Heart right ventricle (tissue), 16 donors: ENCODE measurements around the gene SLC25A1. TPM values are rescaled to one million over a fixed set of nuclear protein-coding genes. Genes with fewer than 3 reads are reported as not detected.

Experiments
- ATAC-seq, 8 donors: fragments of 200-7000 bp; cut with Tn5 transposase; one replicate each; pipeline ENCODE4 v1.9.1; 2020; ENCODE audit warnings: mild to moderate bottlenecking in 8 of 8, moderate library complexity in 8 of 8, moderate number of reproducible peaks in 1 of 8
- DNase-seq, 2 donors: peaks; one replicate each; pipeline ENCODE4 v3.0.0-alpha.2; 2020
- H3K27ac ChIP-seq, 10 donors: fragments of 200-600 bp; sonication (generic) in 2 of 10; one replicate each; pipeline versions ENCODE4 v1.5.0 to v1.8.0; 2020 to 2022; ENCODE audit warnings: mild to moderate bottlenecking in 3 of 10
- H3K27me3 ChIP-seq, 7 donors: fragments of 200-600 bp; one replicate each; pipeline ENCODE4 v1.8.0; 2021 to 2022; ENCODE audit warnings: mild to moderate bottlenecking in 2 of 7
- H3K36me3 ChIP-seq, 9 donors: fragments of 200-600 bp; sonication (generic) in 1 of 9; one replicate each; pipeline versions ENCODE4 v1.5.0 to v1.8.0; 2020 to 2022; ENCODE audit warnings: mild to moderate bottlenecking in 2 of 9
- H3K4me1 ChIP-seq, 9 donors: fragments of 200-600 bp; sonication (generic) in 1 of 9; one replicate each; pipeline versions ENCODE4 v1.5.0 to v1.8.0; 2020 to 2022; ENCODE audit warnings: mild to moderate bottlenecking in 4 of 9
- H3K4me3 ChIP-seq, 10 donors: fragments of 200-600 bp; sonication (generic) in 2 of 10; one replicate each; pipeline versions ENCODE4 v1.5.0 to v1.8.0; 2020 to 2022; ENCODE audit warnings: mild to moderate bottlenecking in 7 of 10, moderate library complexity in 2 of 10
- H3K9me3 ChIP-seq, 11 donors: fragments of 200-600 bp in 10 of 11; sonication (generic) in 2 of 11; one replicate each; pipeline versions ENCODE4 v1.5.0 to v1.8.0; 2013 to 2022; ENCODE audit warnings: mild to moderate bottlenecking in 2 of 11, control low read depth in 1 of 11, moderate library complexity in 1 of 11
- WGBS, 2 donors: extraction: QIAGEN DNeasy Blood & Tissue Kit; methylation state at CpG; one replicate each; pipeline ENCODE4 v1.1.7; 2013; ENCODE audit warnings: inconsistent platforms in 1 of 2; 5-methylcytosine and 5-hydroxymethylcytosine counted together
- intact Hi-C, 10 donors: fragments of 100-400 bp; cut with DNase I; formaldehyde crosslinking; loops; one replicate each; pipeline versions ENCODE4 v1.11.1 to v1.14.2; 2022
- polyA plus RNA-seq, 2 donors: library from polyadenylated mRNA; stranded (reverse); fragments of 200-250 nt; gene quantifications; one replicate each; pipeline ENCODE4 v1.2.3, GENCODE V29; 2013
- total RNA-seq, 10 donors: library from RNA; stranded (reverse); fragmentation: NEBNext Ultra II Directional in 3 of 10; extraction: Animal tissue kit (Norgen Biotek cat#: 25700) in 3 of 10; gene quantifications; one replicate each; pipeline versions ENCODE4 v1.2.1 to v1.2.4, GENCODE V29; 2021 to 2023
- TF ChIP-seq, protein P1 (sequence below), 9 donors: fragments of 200-600 bp; sonication (generic) in 2 of 9; IDR thresholded peaks; one replicate each; pipeline versions ENCODE4 v1.5.0 to v1.8.0; 2021 to 2022; ENCODE audit warnings: antibody characterized with exemption in 9 of 9, mild to moderate bottlenecking in 5 of 9, moderate library complexity in 1 of 9
- donor health status: Arrhythmogenic right ventricular cardiomyopathy.
- donor health status: ischemic (EF 13 %, LVEDD 7.1; RV severe dilation, severe dysfunction).
- donor health status: healthy with polysubstance abuse.
- donor health status: DM: no; HTN: yes; CAD: no.
- donor health status: DM: no; HTN: no; CAD: no.
- donor health status: ischemic (EF 25% LVEDD 6.9; RV normal size, moderate dysfunction).
- donor health status: ischemic (EF 25% LVEDD 5.7; RV mildly dilated, moderate dysfunction).
- donor health status: healthy.
- donor health status: DM: yes; HTN: yes; CAD: no.
- donor health status: Ischemic cardiomyopathy.
- donor health status: ischemic (EF 35%, LVEDD 5.7; RV mildly dilated, moderate dysfunction).
- donor health status: nonischemic (EF 11% LVEDD 7.7; RV severe dilation, severe dysfunction).
- donor health status: DM: yes; HTN: yes; CAD: no.
- donor health status: PGD.
- donor health status: ischemic (EF 29% LVEDD 5.4; RV normal size, mild dysfunction).
- donor health status: nonischemic (EF 23%, LVEDD 6.1; RV moderate dilation, normal function).

The SLC25A1 gene
- total and polyA plus RNA-seq, 12 donors = 14.8 to 31.9 (median 20.5) TPM

GRCh38 chr22:19132693-19133400 lies 45.7 kb downstream of the SLC25A1 start:
- intact Hi-C loops = no loop called here
- Histone ChIP-seq H3K27me3 (no peaks in the 10 kb centered on the region), H3K27ac (no peak overlapping the region), H3K4me1 (no peaks in the 10 kb centered on the region), H3K4me3 (no peak overlapping the region), H3K9me3 (no peaks in the 10 kb centered on the region), H3K36me3 (peaks cover 0 to 63% (median 38%) of the 10 kb centered on the region in 9 donors)
- ATAC-seq (no peak), DNase-seq (no peak)
- TF ChIP-seq, protein P1, sequence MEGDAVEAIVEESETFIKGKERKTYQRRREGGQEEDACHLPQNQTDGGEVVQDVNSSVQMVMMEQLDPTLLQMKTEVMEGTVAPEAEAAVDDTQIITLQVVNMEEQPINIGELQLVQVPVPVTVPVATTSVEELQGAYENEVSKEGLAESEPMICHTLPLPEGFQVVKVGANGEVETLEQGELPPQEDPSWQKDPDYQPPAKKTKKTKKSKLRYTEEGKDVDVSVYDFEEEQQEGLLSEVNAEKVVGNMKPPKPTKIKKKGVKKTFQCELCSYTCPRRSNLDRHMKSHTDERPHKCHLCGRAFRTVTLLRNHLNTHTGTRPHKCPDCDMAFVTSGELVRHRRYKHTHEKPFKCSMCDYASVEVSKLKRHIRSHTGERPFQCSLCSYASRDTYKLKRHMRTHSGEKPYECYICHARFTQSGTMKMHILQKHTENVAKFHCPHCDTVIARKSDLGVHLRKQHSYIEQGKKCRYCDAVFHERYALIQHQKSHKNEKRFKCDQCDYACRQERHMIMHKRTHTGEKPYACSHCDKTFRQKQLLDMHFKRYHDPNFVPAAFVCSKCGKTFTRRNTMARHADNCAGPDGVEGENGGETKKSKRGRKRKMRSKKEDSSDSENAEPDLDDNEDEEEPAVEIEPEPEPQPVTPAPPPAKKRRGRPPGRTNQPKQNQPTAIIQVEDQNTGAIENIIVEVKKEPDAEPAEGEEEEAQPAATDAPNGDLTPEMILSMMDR (IDR thresholded peaks at IDR 0.05) = no peak
- WGBS, 2 donors = 83 to 86% methylated on average over 9 of the region's 9 CpGs

GRCh38 chr22:19132153-19132552 lies 46.4 kb downstream of the SLC25A1 start:
- 94 to 96% methylated on average over 20 of the region's 20 CpGs for WGBS, 2 donors
- no peak overlapping the region for H3K27ac ChIP-seq
- no peaks in the 10 kb centered on the region for H3K4me1 ChIP-seq
- no peak overlapping the region for H3K4me3 ChIP-seq
- DNase-seq (no peak), ATAC-seq (no peak)
- intact Hi-C loops = no loop called here
- no peaks in the 10 kb centered on the region for H3K9me3 ChIP-seq
- TF ChIP-seq, protein P1 (IDR thresholded peaks at IDR 0.05) = no peak
- peaks cover 0 to 56% (median 33%) of the 10 kb centered on the region in 9 donors for H3K36me3 ChIP-seq
- H3K27me3 ChIP-seq = no peaks in the 10 kb centered on the region

- ATAC-seq (no peak), DNase-seq (peak in 1 of 2 donors; percentile 3)
- WGBS, 2 donors = 96 to 97% methylated on average over 19 of the region's 19 CpGs
- Histone ChIP-seq H3K9me3 (no peaks in the 10 kb centered on the region), H3K27me3 (no peaks in the 10 kb centered on the region), H3K36me3 (peaks cover 0 to 51% (median 28%) of the 10 kb centered on the region in 9 donors), H3K4me3 (no peak overlapping the region), H3K27ac (no peak overlapping the region), H3K4me1 (no peaks in the 10 kb centered on the region)
- TF ChIP-seq, protein P1 (IDR thresholded peaks at IDR 0.05) = no peak
- intact Hi-C loops = no loop called here
Measured at GRCh38 chr22:19131685-19132015, 46.9 kb downstream of the SLC25A1 start.

GRCh38 chr22:19130959-19131684 lies 47.4 kb downstream of the SLC25A1 start, which contains the start of gene TSSK2:
Gene TSSK2 (plus strand): TSS chr22:19131308. CDS start chr22:19131400, 92 bp downstream.
- Histone ChIP-seq H3K36me3 (peaks cover 0 to 45% (median 26%) of the 10 kb centered on the region in 9 donors), H3K27ac (no peak within 1 kb of the TSS), H3K4me3 (no peak within 1 kb of the TSS), H3K4me1 (no peaks in the 10 kb centered on the region), H3K27me3 (no peaks in the 10 kb centered on the region), H3K9me3 (no peaks in the 10 kb centered on the region)
- intact Hi-C loops = no loop called here
- ATAC-seq (no peak), DNase-seq (peak in 1 of 2 donors; percentile 4)
- WGBS, 2 donors = 86 to 89% methylated on average over 27 of the region's 27 CpGs
- TF ChIP-seq, protein P1 (IDR thresholded peaks at IDR 0.05) = no peak
